HG02610 (cell line): Measurements from ENCODE around the gene MED20.
A peak's percentile ranks its signal among the peaks of the same experiment; 100 is the strongest.

Experiments
- ATAC-seq: cut with Tn5 transposase; IDR thresholded peaks from one replicate; pipeline ENCODE4 v1.9.1; 2021; ENCODE audit warnings: mild to moderate bottlenecking, moderate library complexity; ENCODE audit not compliant: unreplicated experiment

Gene MED20

DNA sequence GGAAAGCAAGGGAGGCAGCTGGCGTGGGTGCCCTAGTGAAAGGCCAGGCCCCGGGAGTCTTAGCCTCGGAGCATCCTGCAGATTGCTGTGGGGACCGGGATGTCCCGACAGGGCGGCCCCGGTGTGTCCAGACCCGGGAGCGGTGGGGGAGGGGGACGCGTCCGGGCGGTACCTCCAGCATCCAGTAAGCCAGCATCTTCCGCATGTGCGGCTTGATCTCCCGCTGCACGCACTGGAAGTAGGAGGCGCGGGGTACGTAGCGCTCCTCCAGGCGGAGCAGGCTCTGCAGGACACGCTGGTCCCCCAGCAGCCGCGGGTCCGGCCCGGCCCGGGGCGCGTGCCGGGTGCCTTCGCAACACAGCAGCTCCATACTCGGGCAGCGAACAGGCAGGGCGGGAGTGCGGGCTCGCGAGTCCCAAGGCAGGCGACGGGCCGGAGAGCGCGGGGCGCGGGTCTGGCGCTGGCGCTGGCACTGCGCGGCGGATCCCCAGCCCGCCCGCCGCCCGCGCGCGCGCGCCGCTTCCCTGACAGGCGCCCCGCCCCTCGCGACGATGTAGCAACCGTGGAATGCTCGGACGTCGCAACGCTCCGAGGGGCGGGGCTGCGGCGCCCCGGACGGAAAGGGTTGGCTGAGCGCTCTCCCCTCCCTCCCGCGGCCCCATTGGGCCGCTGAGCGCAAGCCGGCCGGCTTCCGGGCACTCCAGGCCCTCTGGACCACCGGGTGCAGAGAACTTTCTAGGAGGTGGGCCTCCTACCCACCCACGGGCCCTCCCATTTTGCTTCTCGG lies 20.5 kb upstream of the MED20 start, which contains the start of gene CCND3:
TSS of gene CCND3 (minus strand) at position 529 of the 787 bp plus-strand sequence. CDS start at position 370, 159 bp downstream.
- ATAC-seq, result peak; percentile 94

- no peak for ATAC-seq
Observed at GRCh38 chr6:41940759-41941279, 19.9 kb upstream of the MED20 start.

- ATAC-seq, result no peak
Observed at GRCh38 chr6:41939848-41940758, 19.2 kb upstream of the MED20 start.

- ATAC-seq, result no peak
Observed at GRCh38 chr6:41939176-41939847, 18.4 kb upstream of the MED20 start.

GRCh38 chr6:41938590-41939175 lies 17.7 kb upstream of the MED20 start:
- no peak for ATAC-seq

DNA sequence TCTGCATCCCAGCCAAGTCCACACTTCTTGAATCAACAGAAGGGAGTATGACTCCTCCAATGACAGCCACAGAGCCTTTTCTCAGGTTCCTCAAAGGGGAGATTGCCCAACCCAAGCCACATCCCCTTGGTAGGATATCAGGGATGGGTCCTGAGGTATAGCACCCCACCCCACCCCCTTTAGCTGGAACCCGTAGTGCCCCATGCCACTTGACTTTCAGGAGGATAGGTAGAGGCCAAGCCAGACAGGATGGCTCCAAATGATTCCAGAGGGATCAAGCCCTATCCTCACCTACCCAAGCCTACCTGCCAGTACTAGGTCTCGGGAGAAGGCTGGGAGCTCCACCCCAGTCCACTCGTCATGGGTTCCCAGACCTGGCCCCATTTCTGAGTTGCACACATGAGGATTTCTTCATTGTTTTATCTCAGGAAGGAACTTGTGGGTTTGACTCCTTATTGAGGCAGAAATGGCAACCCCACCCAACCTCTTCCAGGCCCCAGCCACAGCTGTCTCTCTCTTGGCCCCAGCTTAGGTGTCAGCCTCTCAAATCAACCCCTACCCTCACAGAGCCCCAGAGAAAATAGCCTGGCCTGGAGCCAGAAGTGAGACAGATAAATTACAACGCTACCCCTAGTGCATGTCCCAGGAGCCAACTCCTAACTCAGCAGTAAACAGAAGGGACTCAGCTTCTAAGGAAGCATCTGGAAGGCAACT lies 17.1 kb upstream of the MED20 start:
- no peak for ATAC-seq

DNA sequence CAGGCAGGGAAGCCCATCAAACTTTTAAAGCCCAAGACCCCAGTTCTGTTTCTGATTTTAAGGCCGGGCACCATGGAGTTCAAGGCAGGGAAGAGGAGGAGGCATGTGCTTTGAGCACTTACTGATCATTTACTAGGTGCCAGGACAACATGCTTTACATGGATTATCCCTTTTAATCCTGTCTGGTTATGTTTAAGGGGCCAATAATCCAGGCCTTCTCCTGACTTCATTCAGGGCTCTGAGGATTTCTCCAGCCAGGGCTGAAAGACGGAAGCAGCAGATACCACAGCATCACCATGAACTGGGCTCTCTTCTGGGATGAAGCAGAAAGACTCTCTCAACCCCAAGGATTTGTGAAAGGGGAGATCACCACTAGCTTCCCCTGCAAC lies 16.5 kb upstream of the MED20 start:
- ATAC-seq, result no peak

DNA sequence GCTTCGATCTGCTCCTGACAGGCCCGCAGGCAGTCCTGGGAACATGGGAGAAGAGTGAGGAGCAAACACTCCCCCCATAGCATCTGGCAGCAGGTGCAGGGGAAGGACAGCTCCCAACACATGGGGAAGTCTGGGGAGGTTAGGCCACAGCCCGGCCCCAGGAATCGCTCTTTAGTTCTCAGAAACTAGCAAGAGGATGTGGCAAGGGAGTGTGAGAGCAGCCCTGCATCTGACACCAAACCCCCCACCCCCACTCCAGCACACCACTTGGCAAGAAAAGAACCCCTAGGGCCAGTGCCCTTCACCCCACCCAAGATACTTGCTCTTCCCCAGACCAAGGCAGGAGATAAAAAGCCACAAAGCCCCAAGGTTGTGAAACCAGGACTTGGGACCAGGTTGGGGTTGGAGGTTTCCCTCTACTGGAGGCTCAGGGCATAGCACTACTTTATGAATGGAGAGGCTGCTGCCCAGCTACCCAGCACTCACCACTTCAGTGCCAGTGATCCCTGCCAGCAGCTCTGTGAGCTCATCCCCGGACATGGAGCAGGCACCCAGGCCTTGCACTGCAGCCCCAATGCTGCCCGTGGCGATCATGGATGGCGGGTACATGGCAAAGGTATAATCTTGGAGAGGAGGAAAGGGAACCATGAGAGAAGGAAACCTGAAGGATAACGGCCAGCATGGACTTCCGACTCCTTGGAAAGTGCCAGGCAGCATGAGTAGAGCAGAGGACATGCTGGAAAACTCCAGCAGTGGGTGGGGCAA lies 15.3 kb upstream of the MED20 start:
- peak; percentile 43 for ATAC-seq

- no peak for ATAC-seq
Observed at GRCh38 chr6:41935685-41936072, 14.7 kb upstream of the MED20 start.

DNA sequence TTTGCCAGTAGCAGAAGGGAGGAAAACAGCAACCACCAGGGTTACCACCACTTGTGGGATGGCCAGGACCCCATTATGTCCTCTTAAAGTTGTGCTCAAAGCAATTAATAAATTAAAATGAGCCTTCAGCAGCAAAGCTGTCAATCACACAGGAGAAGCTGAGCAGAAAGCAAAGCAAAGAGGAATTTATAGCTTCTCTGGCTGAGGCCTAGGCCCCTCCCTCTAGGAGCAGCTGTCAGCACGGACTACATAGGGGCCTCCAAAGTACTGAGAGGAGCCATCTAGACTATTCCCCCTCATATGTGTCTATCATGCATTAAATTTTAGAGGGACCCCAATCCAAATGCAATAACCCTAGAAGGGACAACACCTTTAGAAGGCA lies 14.2 kb upstream of the MED20 start:
- ATAC-seq, result no peak

DNA sequence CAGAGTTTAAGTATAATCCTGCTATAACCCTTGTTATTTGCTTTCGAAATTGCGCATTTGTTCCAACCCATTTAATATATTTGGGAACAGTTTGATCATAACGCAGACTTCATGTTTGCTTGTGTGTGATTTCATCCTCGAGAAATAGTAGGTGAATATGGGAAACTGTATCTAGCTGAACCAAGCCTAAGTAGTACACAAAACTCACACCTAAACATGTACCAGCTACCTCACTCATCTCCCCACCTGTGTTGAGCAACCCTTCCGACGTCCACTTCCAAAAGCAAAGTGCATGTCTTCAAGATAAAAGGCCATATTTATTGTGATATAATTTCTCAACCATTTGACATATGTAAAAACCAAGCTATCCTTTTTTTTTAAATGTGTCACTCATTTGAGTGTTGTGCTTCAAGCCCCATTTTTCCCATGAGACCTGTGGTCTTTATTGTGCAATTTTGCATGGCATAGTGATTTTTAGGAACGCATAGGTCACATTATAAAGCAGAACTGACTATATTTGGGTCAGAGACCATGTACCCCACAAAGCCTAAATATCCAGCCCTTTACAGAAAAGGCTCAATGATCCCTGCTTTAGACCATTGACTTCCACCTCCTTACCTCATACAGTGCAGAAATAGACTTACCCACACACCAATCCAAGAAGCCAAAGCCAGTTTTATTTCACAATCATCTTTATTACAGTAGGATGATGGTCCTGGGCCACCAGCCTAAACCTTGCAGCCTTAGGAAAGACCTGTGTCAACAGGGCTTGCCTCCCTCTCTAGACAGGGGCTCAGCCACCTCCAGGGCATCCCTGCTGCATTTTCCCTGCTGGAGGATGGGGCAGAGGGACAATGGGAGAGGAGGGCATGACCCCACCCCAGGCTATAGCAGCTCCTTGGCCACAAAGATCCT lies 13.6 kb upstream of the MED20 start:
- no peak for ATAC-seq

DNA sequence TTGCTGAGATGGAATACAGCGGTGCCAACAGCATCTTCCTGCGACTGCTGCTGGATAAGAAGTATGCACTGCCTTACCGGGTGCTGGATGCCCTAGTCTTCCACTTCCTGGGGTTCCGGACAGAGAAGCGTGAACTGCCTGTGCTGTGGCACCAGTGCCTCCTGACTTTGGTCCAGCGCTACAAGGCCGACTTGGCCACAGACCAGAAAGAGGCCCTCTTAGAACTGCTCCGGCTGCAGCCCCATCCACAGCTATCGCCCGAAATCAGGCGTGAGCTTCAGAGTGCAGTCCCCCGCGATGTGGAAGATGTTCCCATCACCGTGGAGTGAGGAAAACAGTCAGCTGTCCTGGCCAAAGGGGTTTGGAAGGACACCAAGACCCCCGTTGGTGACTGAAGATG lies 11.4 kb upstream of the MED20 start:
- no peak for ATAC-seq

GRCh38 chr6:41931792-41932191 lies 10.9 kb upstream of the MED20 start:
- ATAC-seq, result no peak

GRCh38 chr6:41929924-41930323 lies 9.0 kb upstream of the MED20 start:
- no peak for ATAC-seq

- no peak for ATAC-seq
Observed at GRCh38 chr6:41927253-41927652, 6.3 kb upstream of the MED20 start.

DNA sequence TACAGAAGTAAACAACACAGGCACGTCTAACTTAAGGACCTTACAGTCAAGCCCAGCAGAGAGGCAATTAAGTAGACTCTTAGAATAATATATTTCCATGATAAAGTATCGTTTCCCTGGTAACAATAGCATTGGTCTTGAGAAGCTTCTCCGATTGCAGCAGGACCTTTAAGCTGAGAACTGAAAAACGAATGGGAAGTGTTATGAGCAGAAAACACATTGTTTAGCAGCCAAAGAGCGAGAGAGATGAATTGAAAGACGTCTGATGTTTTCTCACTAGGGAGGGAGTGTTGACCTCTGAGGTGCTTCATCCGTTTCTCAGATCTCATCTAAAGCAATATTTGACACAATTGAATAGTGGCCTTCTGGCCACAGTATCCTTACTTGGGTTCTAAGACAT lies 1.2 kb upstream of the MED20 start:
- ATAC-seq, result no peak

DNA sequence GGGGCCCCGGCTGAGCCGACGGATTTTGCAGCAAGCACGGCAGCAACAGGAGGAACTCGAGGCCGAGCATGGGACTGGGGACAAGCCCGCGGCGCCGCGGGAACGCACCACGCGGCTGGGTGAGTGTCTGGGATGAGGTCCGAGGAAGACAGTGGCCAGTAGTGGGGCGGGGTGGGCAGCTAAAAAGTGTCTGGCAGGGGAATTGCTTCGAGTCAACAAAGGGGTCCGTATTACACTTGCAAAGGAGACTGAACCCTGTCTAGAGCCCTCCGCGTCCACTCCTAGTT lies 716 bp upstream of the MED20 start:
- ATAC-seq, result no peak

- no peak for ATAC-seq
Observed at GRCh38 chr6:41917528-41917927, 3.4 kb downstream of the MED20 start.
